Duodenal mucosa (tissue), 2 donors: ENCODE data around the gene MEG3.

Source experiments
- H3K27ac ChIP-seq: one replicate; pipeline ENCODE4 v1.7.0; 2013; ENCODE audit warnings: low read depth, low read length
- H3K27me3 ChIP-seq, 2 donors: one replicate each; pipeline ENCODE4 v1.7.0; 2013; ENCODE audit warnings: low read length in 2 of 2, control low read depth in 1 of 2; ENCODE audit not compliant: insufficient read depth in 2 of 2, control insufficient read depth in 1 of 2
- H3K36me3 ChIP-seq, 2 donors: one replicate each; pipeline ENCODE4 v1.7.0; 2013; ENCODE audit warnings: low read length in 2 of 2, control low read depth in 1 of 2; ENCODE audit not compliant: insufficient read depth in 2 of 2, control insufficient read depth in 1 of 2
- H3K4me1 ChIP-seq, 2 donors: one replicate each; pipeline ENCODE4 v1.7.0; 2013; ENCODE audit warnings: low read length in 2 of 2, control low read depth in 1 of 2; ENCODE audit not compliant: insufficient read depth in 2 of 2, control insufficient read depth in 1 of 2
- H3K4me3 ChIP-seq, 2 donors: one replicate each; pipeline ENCODE4 v1.7.0; 2013; ENCODE audit warnings: low read length in 2 of 2, low read depth in 1 of 2
- H3K9ac ChIP-seq, 2 donors: one replicate each; pipeline ENCODE4 v1.7.0; 2013; ENCODE audit warnings: low read length in 2 of 2, low read depth in 1 of 2
- H3K9me3 ChIP-seq, 2 donors: one replicate each; pipeline ENCODE4 v1.7.0; 2013; ENCODE audit warnings: low read length in 2 of 2, control low read depth in 1 of 2; ENCODE audit not compliant: control insufficient read depth in 1 of 2

MEG3 gene

DNA sequence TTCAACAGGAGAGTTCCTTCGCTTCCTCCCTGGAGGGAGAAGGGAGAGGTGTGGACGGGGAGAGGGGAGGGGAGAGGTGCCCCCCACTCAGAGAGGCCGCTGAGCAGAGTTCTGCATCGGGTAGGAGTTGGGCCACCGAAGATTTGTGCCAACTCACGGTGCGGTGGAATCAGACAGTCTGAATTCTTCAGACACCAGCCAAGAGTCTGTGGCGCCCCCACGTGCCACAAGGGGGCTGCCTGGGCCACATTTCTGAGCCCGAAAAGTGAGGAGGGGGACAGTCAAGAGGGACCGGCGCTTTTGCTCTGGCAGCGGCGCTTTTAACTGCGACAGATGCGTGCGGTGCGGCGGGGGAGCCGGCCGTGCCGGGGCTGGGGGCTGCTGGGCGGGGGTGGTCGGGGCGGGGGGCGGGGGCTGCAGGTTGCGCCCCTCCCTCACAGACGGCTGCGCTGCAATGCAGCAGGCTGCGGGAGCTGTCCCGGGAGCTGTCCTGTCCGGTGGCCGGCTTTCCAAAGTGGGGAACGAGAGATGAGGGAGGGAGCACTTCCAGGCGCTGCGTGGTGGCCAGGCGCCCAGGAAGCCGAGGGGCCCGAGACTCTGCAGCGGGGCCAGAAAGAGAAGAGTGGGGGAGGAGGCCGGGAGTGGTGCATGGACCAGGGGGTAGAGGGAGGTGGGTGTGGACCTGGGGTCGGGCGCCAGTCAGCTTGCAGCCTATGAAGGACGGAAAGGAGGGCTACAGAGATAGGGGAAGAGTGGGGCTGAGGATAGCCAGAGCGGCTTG, 78.6 kb downstream of the MEG3 start:
- Histone ChIP-seq H3K9me3 (no peaks in the 10 kb centered on the region), H3K36me3 (no peaks in the 10 kb centered on the region), H3K27ac (no peak overlapping the region), H3K9ac (no peak overlapping the region), H3K27me3 (peaks cover 26 to 31% of the 10 kb centered on the region in 2 donors), H3K4me1 (peaks cover 0 to 11% of the 10 kb centered on the region in 2 donors), H3K4me3 (no peak overlapping the region)

DNA sequence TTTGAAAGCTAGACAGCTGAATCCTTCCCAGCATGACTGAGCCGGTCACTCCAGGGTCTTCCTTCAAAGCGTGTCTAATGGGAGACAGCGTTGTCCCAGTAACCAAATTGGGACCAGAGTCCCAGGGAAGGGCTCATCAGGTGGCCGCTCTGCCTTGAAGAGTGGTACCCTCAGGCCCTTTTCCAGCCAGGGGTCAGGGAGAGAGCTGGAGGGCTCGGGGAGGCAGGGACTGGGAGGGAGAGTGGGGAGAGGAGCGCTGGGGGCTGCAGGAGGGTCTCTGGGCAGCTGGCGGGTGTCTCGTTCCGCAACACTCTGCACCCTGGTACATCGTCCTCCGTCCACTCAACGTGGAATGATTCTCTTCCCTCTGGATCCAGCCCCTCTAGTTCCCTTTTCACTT, 79.2 kb downstream of the MEG3 start:
- Histone ChIP-seq H3K4me3 (no peak overlapping the region), H3K4me1 (peaks cover 0 to 5% of the 10 kb centered on the region in 2 donors), H3K9ac (no peak overlapping the region), H3K27ac (no peak overlapping the region), H3K9me3 (no peaks in the 10 kb centered on the region), H3K36me3 (no peaks in the 10 kb centered on the region), H3K27me3 (peaks cover 21 to 29% of the 10 kb centered on the region in 2 donors)

DNA sequence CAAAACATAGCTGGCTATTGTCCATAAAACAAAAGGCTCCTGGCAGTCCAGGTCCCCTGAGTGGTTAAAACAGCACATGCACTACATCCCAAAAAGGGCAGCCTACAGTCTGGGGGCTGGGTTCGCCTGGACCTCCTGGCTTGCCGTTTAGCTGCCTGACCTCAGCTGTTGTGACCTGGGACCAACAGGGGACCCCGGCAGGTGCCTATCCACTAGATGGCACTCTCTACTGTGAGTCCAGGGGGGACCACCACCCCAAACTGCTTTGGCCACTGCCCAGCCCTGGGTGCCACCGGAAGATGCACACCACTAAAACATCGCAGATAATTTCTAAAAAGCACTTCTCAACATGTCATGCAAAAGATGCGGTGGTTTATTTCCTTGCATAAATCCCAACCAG, 80.5 kb downstream of the MEG3 start:
- H3K27me3 ChIP-seq, result peaks cover 13 to 19% of the 10 kb centered on the region in 2 donors

DNA sequence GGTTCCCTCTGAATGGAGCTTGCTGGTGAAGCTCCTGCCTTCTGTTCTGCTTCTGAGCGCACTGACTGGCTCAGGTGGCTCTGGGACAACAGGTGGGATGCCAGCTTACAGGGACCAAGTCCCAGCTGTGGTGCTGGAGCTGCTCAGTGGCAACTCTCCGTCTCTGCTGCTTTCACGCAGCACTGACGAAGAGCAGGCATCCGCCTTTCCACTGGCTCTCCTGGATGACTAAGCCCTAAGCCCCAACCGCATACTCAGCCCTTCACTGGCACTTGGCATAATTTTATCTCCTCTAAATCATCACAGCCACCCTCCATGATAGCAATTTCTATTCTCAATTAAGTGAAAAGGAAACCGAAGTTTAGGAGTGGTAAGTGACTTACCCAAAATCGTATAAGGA, 81.3 kb downstream of the MEG3 start:
- H3K4me3 ChIP-seq, result no peak overlapping the region
- no peak overlapping the region for H3K27ac ChIP-seq
- H3K36me3 ChIP-seq, result no peaks in the 10 kb centered on the region
- H3K4me1 ChIP-seq, result no peaks in the 10 kb centered on the region
- no peak overlapping the region for H3K9ac ChIP-seq
- peaks cover 9 to 19% of the 10 kb centered on the region in 2 donors for H3K27me3 ChIP-seq
- H3K9me3 ChIP-seq, result no peaks in the 10 kb centered on the region

More for the DNA sequence above, 80.5 kb downstream of the MEG3 start:
- H3K4me3 ChIP-seq, result no peak overlapping the region
- no peaks in the 10 kb centered on the region for H3K9me3 ChIP-seq
- H3K4me1 ChIP-seq, result no peaks in the 10 kb centered on the region
- H3K9ac ChIP-seq, result no peak overlapping the region
- H3K36me3 ChIP-seq, result no peaks in the 10 kb centered on the region
- H3K27ac ChIP-seq, result no peak overlapping the region

DNA sequence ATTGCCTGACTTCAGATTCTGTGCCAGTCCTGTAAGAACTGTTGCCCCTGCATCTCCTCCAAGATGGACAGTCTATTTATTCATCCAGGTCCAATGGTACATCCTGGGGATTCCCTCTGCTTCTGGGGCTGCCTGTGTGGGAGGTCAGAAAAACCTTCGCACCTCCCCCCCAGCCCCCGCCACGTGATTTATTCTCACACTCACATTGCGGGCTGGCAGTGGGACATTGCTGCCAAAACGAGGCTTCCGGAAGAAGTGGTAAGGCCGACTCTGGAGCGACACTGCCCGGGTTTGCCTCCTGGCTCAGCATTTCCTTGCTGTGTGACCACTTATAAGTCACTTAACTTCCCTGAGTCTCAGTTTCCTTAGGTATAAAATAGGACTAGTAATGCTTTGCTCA, 83.5 kb downstream of the MEG3 start:
- Histone ChIP-seq H3K4me1 (no peaks in the 10 kb centered on the region), H3K4me3 (no peak overlapping the region), H3K27ac (no peak overlapping the region), H3K9me3 (no peaks in the 10 kb centered on the region), H3K9ac (no peak overlapping the region), H3K27me3 (peaks cover 3 to 15% of the 10 kb centered on the region in 2 donors), H3K36me3 (no peaks in the 10 kb centered on the region)
